ENCODE results near the gene SLFN13. TPM values are rescaled to one million over a fixed set of nuclear protein-coding genes. Genes with fewer than 3 reads are reported as not detected.

Gene SLFN13, protein sequence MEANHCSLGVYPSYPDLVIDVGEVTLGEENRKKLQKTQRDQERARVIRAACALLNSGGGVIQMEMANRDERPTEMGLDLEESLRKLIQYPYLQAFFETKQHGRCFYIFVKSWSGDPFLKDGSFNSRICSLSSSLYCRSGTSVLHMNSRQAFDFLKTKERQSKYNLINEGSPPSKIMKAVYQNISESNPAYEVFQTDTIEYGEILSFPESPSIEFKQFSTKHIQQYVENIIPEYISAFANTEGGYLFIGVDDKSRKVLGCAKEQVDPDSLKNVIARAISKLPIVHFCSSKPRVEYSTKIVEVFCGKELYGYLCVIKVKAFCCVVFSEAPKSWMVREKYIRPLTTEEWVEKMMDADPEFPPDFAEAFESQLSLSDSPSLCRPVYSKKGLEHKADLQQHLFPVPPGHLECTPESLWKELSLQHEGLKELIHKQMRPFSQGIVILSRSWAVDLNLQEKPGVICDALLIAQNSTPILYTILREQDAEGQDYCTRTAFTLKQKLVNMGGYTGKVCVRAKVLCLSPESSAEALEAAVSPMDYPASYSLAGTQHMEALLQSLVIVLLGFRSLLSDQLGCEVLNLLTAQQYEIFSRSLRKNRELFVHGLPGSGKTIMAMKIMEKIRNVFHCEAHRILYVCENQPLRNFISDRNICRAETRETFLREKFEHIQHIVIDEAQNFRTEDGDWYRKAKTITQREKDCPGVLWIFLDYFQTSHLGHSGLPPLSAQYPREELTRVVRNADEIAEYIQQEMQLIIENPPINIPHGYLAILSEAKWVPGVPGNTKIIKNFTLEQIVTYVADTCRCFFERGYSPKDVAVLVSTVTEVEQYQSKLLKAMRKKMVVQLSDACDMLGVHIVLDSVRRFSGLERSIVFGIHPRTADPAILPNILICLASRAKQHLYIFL
- 1.8 and 2.6 TPM in 2 replicates for total RNA-seq

DNA sequence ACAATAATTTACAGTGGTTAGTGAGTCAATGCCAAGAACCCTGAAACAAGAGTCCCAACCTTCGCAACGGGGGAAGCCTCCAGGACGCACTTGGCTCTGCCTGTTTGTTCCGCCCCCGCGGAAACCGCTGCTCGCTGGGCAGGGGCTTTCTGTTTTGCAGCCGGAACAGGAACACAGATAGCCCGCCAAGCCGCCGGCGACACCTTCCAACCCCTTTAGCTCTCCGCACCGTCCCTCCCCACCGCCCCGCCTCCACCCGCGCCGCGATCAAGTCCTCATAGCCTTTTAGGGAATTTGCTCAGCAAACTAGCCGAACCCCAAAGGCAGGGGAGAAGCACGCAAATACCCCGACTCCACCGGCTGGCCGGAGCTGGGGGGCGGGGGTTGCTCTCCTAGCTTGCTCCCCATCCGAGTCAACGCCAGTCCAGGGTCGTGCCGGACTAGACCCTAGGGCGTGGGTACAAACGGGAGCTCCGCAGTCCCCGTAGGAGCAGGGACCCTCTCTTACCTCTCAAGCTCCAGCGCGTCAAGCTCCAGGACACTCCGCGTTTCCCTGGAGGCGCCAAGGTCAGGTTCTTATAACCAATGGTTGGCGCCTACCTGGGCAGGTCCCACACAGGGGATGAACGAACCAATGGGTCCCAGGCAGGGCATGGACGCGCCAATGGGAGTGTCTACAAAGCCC lies at the start of gene SLFN13:
Gene SLFN13 (minus strand): TSS at position 553 of the 685 bp plus-strand sequence. CDS start 3,086 bp downstream, outside the sequence.

DNA sequence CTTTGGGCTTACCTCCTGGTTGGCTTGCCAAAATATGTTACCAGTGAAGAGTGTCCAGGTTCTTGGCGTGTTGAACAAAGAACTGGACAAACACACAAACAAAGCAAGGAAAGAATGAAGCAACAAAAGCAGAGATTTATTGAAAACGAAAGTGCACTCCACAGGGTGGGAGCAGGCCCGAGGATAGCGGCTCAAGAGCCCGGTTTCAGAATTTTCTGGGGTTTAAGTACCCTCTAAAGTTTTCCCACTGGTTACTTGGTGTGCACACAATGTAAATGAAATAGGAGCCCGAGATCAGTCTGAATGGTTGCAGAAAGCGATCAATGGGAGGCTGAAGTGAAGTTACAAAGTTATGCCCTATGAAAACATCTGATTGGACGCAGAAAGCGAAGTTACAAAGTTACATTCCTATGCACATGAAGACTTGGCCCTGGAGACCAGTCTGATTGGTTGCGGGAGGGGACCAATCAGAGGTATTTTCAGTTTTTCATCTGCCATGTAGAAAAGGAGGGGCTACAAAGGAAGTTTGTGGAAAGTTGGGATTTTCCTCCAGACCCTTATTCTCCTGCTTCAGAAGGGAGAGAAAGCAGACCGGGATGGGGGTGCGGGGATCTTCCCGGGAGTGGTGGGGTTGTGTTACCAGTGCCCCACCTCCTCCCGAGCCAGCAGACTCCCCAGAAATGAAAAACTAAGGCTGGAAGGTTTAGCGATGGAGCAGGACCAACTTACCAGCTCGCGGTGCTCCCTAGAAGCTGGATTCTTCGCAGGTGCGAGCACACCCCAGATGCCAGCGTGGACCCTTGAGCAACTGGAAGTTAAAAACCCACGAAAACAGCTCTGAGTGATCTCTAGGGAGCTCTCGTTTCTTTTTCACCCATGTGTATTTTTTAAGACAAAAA lies 16.1 kb downstream of the SLFN13 start, which contains the start of gene SLFN12:
Gene SLFN12 (minus strand): TSS at position 325 of the 899 bp plus-strand sequence. CDS start 9,472 bp downstream, outside the sequence.

Other genes starting within 250 kb of the SLFN13 start
- gene SLFN5, start 205.7 kb downstream of the SLFN13 start, total RNA-seq: 42.8 and 49.8 TPM in 2 replicates
- gene SLFN11, start 75.1 kb downstream of the SLFN13 start, total RNA-seq: 36.2 and 64.8 TPM in 2 replicates
- gene SLFN12, start 16.3 kb downstream of the SLFN13 start, total RNA-seq: 13.7 and 14.8 TPM in 2 replicates
- 0.13 TPM in 1 of 2 replicates, not detected in the other for gene SLFN12L, start 88.9 kb upstream of the SLFN13 start, total RNA-seq
- gene SLFN14, start 112.1 kb upstream of the SLFN13 start, total RNA-seq: not detected in 2 replicates
- 4.7 and 6.7 TPM in 2 replicates for gene PEX12, start 129.8 kb upstream of the SLFN13 start, total RNA-seq
- gene AP2B1, start 138.6 kb upstream of the SLFN13 start, total RNA-seq: 80.9 and 86.1 TPM in 2 replicates

All from epithelial cell of alveolus of lung (primary cell).